Muscle layer of duodenum (tissue), 2 donors: ENCODE data around the gene CTAGE4.
"Not testable (repeated sequence)": the region's sequence is repeated elsewhere in the genome, so short reads cannot be mapped to it uniquely, and the experiment has no call there.

Experiments
- H3K27ac ChIP-seq: one replicate; pipeline ENCODE4 v1.7.0; 2013; ENCODE audit warnings: mild to moderate bottlenecking, low read length
- H3K27me3 ChIP-seq: one replicate; pipeline ENCODE4 v1.7.0; 2013; ENCODE audit warnings: low read depth, mild to moderate bottlenecking, control low read depth, low read length
- H3K36me3 ChIP-seq, 2 donors: one replicate each; pipeline ENCODE4 v1.7.0; 2013; ENCODE audit warnings: low read length in 2 of 2, control low read depth in 1 of 2, mild to moderate bottlenecking in 1 of 2; ENCODE audit not compliant: insufficient read depth in 2 of 2, control insufficient read depth in 1 of 2
- H3K4me1 ChIP-seq, 2 donors: one replicate each; pipeline ENCODE4 v1.7.0; 2013; ENCODE audit warnings: low read length in 2 of 2, mild to moderate bottlenecking in 2 of 2, control low read depth in 1 of 2, moderate library complexity in 1 of 2; ENCODE audit not compliant: insufficient read depth in 2 of 2, control insufficient read depth in 1 of 2
- H3K4me3 ChIP-seq, 2 donors: one replicate each; pipeline ENCODE4 v1.7.0; 2013; ENCODE audit warnings: low read length in 2 of 2, low read depth in 1 of 2, mild to moderate bottlenecking in 1 of 2
- H3K9me3 ChIP-seq, 2 donors: one replicate each; pipeline ENCODE4 v1.7.0; 2013; ENCODE audit warnings: low read length in 2 of 2, control low read depth in 1 of 2, mild to moderate bottlenecking in 1 of 2; ENCODE audit not compliant: control insufficient read depth in 1 of 2
- donor health status: healthy.

Gene CTAGE4

DNA sequence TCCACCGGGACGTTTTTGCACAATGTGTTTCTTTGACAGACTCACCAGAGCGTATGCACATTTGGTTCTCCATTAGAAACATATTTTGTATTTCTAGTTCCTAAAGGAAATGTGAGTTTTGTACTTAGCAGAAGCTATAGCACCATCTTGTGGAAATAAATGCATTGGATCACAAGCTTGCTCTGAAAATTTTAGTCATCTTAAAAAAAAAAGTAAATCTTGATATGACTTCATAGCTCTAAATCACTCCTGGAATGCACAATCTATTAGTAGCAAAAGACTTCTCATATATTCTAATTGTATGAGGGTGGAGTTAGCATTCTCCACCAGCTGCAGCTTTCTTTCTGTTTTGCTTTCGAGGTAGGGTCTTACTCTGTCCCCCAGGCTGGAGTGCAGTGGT is 35.9 kb downstream of the CTAGE4 start:
- H3K27ac ChIP-seq, H3K36me3 ChIP-seq, H3K27me3 ChIP-seq, H3K4me3 ChIP-seq, H3K4me1 ChIP-seq, H3K9me3 ChIP-seq: not testable (repeated sequence)

GRCh38 chr7:144220531-144220930 is 37.3 kb downstream of the CTAGE4 start:
- H3K4me1 ChIP-seq, H3K36me3 ChIP-seq, H3K4me3 ChIP-seq, H3K27ac ChIP-seq, H3K27me3 ChIP-seq, H3K9me3 ChIP-seq: not testable (repeated sequence)

- H3K36me3 ChIP-seq, H3K4me1 ChIP-seq, H3K9me3 ChIP-seq, H3K4me3 ChIP-seq, H3K27me3 ChIP-seq, H3K27ac ChIP-seq: not testable (repeated sequence)
These were observed 40.4 kb downstream of the CTAGE4 start for GRCh38 chr7:144223675-144224074.

DNA sequence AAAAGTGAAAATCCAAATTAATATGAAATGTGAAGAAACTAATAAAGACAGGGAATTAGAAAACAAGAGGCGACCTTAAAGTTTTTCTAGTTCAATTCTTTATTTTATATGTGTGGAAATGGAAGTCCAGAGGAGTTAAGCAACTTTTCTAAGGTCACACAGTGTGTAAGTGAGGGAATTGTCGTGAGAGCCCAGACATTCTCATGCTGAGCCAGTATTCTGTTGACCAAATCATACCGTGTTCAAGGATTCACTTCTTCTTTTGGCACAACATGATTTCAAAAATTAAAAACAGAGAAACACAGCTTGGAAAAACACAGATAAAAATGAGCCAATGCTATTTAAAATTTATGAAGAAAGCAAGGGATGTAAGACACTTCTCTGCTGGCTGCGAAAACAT is 43.6 kb downstream of the CTAGE4 start:
- not testable (repeated sequence) for H3K4me1 ChIP-seq, H3K4me3 ChIP-seq, H3K27me3 ChIP-seq, H3K36me3 ChIP-seq, H3K9me3 ChIP-seq, H3K27ac ChIP-seq

GRCh38 chr7:144228810-144229209 is 45.5 kb downstream of the CTAGE4 start:
- H3K27me3 ChIP-seq, H3K9me3 ChIP-seq, H3K27ac ChIP-seq, H3K4me1 ChIP-seq, H3K36me3 ChIP-seq, H3K4me3 ChIP-seq: not testable (repeated sequence)

DNA sequence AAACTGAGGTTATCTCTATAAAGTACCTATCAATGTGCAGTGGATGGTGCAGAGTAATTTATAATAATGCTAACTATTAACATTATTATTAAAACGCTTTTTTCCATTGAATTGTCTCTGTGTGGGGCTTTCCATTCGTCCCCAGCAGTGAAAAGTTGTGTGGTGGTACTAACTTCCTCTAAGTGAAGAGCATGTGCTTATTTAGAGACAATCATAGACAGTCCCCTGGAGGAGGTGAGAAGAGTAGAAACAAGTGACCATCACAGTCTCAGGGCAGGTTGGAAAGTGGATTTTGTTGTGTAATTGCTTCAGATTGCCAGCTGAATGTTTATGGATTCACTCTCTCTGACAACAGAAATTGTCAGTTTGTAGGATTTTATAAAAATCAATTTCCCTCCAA is 47.8 kb downstream of the CTAGE4 start:
- H3K9me3 ChIP-seq, H3K27me3 ChIP-seq, H3K4me3 ChIP-seq, H3K27ac ChIP-seq, H3K4me1 ChIP-seq, H3K36me3 ChIP-seq: not testable (repeated sequence)

GRCh38 chr7:144233039-144233438 is 49.8 kb downstream of the CTAGE4 start:
- not testable (repeated sequence) for H3K4me3 ChIP-seq, H3K4me1 ChIP-seq, H3K27ac ChIP-seq, H3K27me3 ChIP-seq, H3K36me3 ChIP-seq, H3K9me3 ChIP-seq
